ENCODE data around the gene FAM20C. TPM values are rescaled to one million over a fixed set of nuclear protein-coding genes. Genes with fewer than 3 reads are reported as not detected.

The FAM20C gene
- total RNA-seq, 1 donor from 2014 or later: 10.0 TPM

DNA sequence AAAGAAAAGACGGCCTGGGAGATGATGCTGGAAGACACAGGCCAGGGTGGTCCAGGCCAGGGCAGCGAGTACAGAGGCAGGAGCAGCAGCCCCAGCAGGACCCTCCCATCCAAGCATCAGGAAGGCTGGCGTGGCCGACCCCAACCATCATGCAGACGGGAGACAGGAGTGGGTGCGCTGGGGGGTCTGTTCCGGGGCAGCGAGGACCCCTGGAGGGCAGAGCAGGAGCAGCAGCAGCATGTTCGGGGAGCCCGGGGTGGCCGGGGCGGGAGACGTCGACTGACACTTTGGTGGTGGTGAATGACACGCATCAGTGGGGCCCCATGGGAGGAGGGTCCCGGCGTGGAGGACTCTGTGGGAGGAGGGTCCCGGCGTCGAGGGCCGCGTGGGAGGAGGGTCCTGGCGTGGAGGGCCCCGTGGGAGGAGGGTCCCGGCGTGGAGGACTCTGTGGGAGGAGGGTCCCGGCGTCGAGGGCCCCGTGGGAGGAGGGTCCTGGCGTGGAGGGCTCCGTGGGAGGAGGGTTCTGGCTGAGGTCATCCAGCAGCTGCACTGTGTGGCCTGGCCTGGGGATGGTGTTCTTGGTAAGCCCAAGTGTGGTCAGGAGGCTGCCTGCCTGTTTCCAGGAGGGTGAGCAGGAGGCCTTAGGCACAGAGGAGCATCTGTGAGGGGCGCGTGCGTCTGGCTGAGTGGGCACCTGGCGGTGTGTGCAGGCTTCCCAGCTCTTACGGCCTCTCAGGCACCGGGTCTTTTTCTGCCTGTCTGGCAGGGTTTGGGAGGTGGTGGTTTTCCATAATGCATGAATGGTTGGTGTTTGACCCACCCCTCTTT is 38.9 kb downstream of the FAM20C start:
- no peak overlapping the region for H3K4me2 ChIP-seq (ENCODE audit: low read length)
- TF ChIP-seq, protein P1, sequence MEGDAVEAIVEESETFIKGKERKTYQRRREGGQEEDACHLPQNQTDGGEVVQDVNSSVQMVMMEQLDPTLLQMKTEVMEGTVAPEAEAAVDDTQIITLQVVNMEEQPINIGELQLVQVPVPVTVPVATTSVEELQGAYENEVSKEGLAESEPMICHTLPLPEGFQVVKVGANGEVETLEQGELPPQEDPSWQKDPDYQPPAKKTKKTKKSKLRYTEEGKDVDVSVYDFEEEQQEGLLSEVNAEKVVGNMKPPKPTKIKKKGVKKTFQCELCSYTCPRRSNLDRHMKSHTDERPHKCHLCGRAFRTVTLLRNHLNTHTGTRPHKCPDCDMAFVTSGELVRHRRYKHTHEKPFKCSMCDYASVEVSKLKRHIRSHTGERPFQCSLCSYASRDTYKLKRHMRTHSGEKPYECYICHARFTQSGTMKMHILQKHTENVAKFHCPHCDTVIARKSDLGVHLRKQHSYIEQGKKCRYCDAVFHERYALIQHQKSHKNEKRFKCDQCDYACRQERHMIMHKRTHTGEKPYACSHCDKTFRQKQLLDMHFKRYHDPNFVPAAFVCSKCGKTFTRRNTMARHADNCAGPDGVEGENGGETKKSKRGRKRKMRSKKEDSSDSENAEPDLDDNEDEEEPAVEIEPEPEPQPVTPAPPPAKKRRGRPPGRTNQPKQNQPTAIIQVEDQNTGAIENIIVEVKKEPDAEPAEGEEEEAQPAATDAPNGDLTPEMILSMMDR (IDR thresholded peaks at IDR 0.05; ENCODE audit: insufficient read depth, low read depth, low read length): no peak
- TF ChIP-seq EZH2 (IDR thresholded peaks at IDR 0.05; ENCODE audit: insufficient read depth, low read length): no peak
- no peak overlapping the region for H2AFZ ChIP-seq (ENCODE audit: low read depth, low read length)
- H3K4me1 Mint-ChIP-seq (ENCODE audit: low read depth, unreplicated experiment): no peaks in the 10 kb centered on the region
- no peak overlapping the region for H3K4me3 ChIP-seq (ENCODE audit: insufficient read depth, low read depth, low read length)
- H4K20me1 ChIP-seq (ENCODE audit: insufficient read depth, low read length): peaks cover 66% of the 10 kb centered on the region
- peaks cover 4% of the 10 kb centered on the region for H3K9me3 Mint-ChIP-seq (ENCODE audit: unreplicated experiment)
- H3K36me3 Mint-ChIP-seq (ENCODE audit: low read depth, unreplicated experiment): peaks cover 5% of the 10 kb centered on the region
- H3K4me3 Mint-ChIP-seq (ENCODE audit: unreplicated experiment): no peak overlapping the region
- DNase-seq (ENCODE audit: low read depth) (no peak), FAIRE-seq (no peak)
- no peaks in the 10 kb centered on the region for H3K9me3 ChIP-seq (ENCODE audit: insufficient read depth, low read depth, low read length)
- H3K27me3 Mint-ChIP-seq (ENCODE audit: low read depth, unreplicated experiment): peaks cover 2% of the 10 kb centered on the region
- no peak overlapping the region for H3K9ac ChIP-seq (ENCODE audit: low read length)
- peaks cover 3% of the 10 kb centered on the region for H3K36me3 ChIP-seq (ENCODE audit: insufficient read depth, low read length)
- no peak overlapping the region for H3K27ac ChIP-seq (ENCODE audit: low read depth, low read length)
- peaks cover 60% of the 10 kb centered on the region for H3K4me1 ChIP-seq (ENCODE audit: insufficient read depth, low read length)
- peak overlapping the region; percentile 26 for H3K27ac Mint-ChIP-seq (ENCODE audit: unreplicated experiment)
- H3K79me2 ChIP-seq (ENCODE audit: insufficient read depth, low read length): peaks cover 76% of the 10 kb centered on the region
- H3K27me3 ChIP-seq (ENCODE audit: insufficient read depth, low read length): no peaks in the 10 kb centered on the region

DNA sequence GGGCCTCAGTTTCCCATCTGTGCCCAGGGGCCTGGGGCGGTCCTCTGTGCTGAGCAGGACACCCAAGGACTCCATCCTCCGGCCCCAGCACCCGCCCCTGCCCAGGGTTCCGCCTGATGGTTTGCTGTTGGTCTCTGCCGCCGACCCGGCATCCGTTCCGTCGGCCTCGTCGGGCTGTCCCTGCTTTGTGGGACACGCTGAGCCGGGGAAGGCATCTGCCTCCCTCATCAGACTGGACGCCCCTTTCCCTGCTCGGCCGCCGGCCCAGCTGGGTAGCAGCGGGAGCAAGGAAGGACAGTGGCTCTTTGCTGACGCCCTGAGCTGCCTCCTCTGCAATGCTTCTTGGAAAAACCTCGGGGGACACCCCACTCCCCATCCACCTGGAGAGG is 39.5 kb downstream of the FAM20C start:
- H3K4me3 Mint-ChIP-seq (ENCODE audit: unreplicated experiment): no peak overlapping the region
- peaks cover 76% of the 10 kb centered on the region for H3K79me2 ChIP-seq (ENCODE audit: insufficient read depth, low read length)
- H4K20me1 ChIP-seq (ENCODE audit: insufficient read depth, low read length): peaks cover 66% of the 10 kb centered on the region
- peaks cover 5% of the 10 kb centered on the region for H3K36me3 Mint-ChIP-seq (ENCODE audit: low read depth, unreplicated experiment)
- no peaks in the 10 kb centered on the region for H3K4me1 Mint-ChIP-seq (ENCODE audit: low read depth, unreplicated experiment)
- no peak overlapping the region for H3K4me3 ChIP-seq (ENCODE audit: insufficient read depth, low read depth, low read length)
- H3K9me3 Mint-ChIP-seq (ENCODE audit: unreplicated experiment): peaks cover 4% of the 10 kb centered on the region
- no peak for DNase-seq (ENCODE audit: low read depth)
- peaks cover 3% of the 10 kb centered on the region for H3K36me3 ChIP-seq (ENCODE audit: insufficient read depth, low read length)
- H3K27ac Mint-ChIP-seq (ENCODE audit: unreplicated experiment): no peak overlapping the region
- no peaks in the 10 kb centered on the region for H3K27me3 ChIP-seq (ENCODE audit: insufficient read depth, low read length)
- TF ChIP-seq EZH2 (IDR thresholded peaks at IDR 0.05; ENCODE audit: insufficient read depth, low read length): no peak
- TF ChIP-seq, protein P1 (IDR thresholded peaks at IDR 0.05; ENCODE audit: insufficient read depth, low read depth, low read length): no peak
- H3K9me3 ChIP-seq (ENCODE audit: insufficient read depth, low read depth, low read length): no peaks in the 10 kb centered on the region
- FAIRE-seq: no peak
- H3K27ac ChIP-seq (ENCODE audit: low read depth, low read length): no peak overlapping the region
- H3K27me3 Mint-ChIP-seq (ENCODE audit: low read depth, unreplicated experiment): peaks cover 2% of the 10 kb centered on the region
- no peak overlapping the region for H3K9ac ChIP-seq (ENCODE audit: low read length)
- no peak overlapping the region for H3K4me2 ChIP-seq (ENCODE audit: low read length)
- H3K4me1 ChIP-seq (ENCODE audit: insufficient read depth, low read length): peaks cover 54% of the 10 kb centered on the region
- H2AFZ ChIP-seq (ENCODE audit: low read depth, low read length): no peak overlapping the region

Measured in astrocyte (in vitro differentiated cells and primary cell).